T-helper 1 cell treated with Interleukin-12 subunit alpha and Interleukin-12 subunit beta and Interleukin-4 antibody, amounts not matched to agents 30 μg/mL and 1 μg/mL, for 36 hours (primary cell): ENCODE measurements around the gene CTNNA3.
"Not testable (repeated sequence)": the region's sequence is repeated elsewhere in the genome, so short reads cannot be mapped to it uniquely, and the experiment has no call there.

Experiments used
- H3K27ac Mint-ChIP-seq: one replicate; pipeline ENCODE4 v1.8.0; 2021; ENCODE audit warnings: mild to moderate bottlenecking, mixed read lengths
- H3K27me3 Mint-ChIP-seq: one replicate; pipeline ENCODE4 v1.8.0; 2021; ENCODE audit warnings: low read depth, mixed read lengths
- H3K36me3 Mint-ChIP-seq: one replicate; pipeline ENCODE4 v1.8.0; 2021; ENCODE audit warnings: low read depth, mixed read lengths
- H3K4me1 Mint-ChIP-seq: one replicate; pipeline ENCODE4 v1.8.0; 2021; ENCODE audit warnings: low read depth, mixed read lengths
- H3K4me3 Mint-ChIP-seq: one replicate; pipeline ENCODE4 v1.8.0; 2021; ENCODE audit warnings: mild to moderate bottlenecking, moderate library complexity, mixed read lengths
- H3K9me3 Mint-ChIP-seq: one replicate; pipeline ENCODE4 v1.8.0; 2021; ENCODE audit warnings: mixed read lengths

CTNNA3 gene

DNA sequence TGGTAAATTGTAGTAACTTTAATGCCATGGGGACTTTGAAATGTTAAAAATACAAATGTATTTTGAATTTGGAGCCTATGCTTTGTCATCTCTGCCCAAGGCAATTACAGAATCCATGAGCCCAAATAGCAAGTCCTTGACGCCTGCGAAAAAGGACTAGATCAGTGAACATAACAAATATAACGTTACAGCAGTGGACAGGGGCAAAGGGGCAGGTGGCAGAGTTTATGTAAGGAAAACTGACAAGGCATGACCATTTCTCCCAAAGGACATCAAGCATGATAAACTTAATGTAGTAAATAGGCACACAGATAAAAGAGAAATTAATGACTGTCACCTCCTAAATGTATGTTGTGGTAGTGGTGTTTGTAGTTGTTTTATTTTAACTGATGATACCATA lies 473.1 kb downstream of the CTNNA3 start:
- Mint-ChIP-seq H3K4me1 (no peaks in the 10 kb centered on the region), H3K9me3 (no peaks in the 10 kb centered on the region), H3K27me3 (no peaks in the 10 kb centered on the region), H3K36me3 (no peaks in the 10 kb centered on the region), H3K4me3 (no peak overlapping the region), H3K27ac (no peak overlapping the region)

- no peak overlapping the region for H3K4me3 Mint-ChIP-seq
- no peaks in the 10 kb centered on the region for H3K9me3 Mint-ChIP-seq
- H3K27me3 Mint-ChIP-seq, result no peaks in the 10 kb centered on the region
- H3K27ac Mint-ChIP-seq, result no peak overlapping the region
- H3K4me1 Mint-ChIP-seq, result no peaks in the 10 kb centered on the region
- no peaks in the 10 kb centered on the region for H3K36me3 Mint-ChIP-seq
These were observed 474.0 kb downstream of the CTNNA3 start for GRCh38 chr10:67221939-67222494.

DNA sequence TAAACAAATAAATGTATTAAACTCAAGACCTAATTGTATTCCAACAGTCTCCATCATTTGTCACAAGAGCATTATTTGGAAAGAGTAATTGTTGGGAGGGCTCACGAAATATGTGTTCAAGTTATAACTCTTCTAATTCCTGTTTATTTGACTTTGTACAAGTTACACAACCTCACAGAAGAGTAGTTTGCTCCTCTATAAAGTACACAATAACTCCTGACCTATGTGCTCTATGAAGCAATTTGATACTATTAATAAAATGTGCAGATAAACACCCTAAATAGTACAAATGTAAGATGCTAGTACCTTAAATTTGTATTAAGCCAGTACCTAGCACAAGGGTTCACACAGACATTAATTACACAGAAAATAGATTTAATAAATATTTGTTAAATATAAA lies 484.3 kb downstream of the CTNNA3 start:
- H3K27me3 Mint-ChIP-seq, result no peaks in the 10 kb centered on the region
- H3K27ac Mint-ChIP-seq, result no peak overlapping the region
- no peaks in the 10 kb centered on the region for H3K4me1 Mint-ChIP-seq
- H3K36me3 Mint-ChIP-seq, result no peaks in the 10 kb centered on the region
- no peak overlapping the region for H3K4me3 Mint-ChIP-seq
- no peaks in the 10 kb centered on the region for H3K9me3 Mint-ChIP-seq

DNA sequence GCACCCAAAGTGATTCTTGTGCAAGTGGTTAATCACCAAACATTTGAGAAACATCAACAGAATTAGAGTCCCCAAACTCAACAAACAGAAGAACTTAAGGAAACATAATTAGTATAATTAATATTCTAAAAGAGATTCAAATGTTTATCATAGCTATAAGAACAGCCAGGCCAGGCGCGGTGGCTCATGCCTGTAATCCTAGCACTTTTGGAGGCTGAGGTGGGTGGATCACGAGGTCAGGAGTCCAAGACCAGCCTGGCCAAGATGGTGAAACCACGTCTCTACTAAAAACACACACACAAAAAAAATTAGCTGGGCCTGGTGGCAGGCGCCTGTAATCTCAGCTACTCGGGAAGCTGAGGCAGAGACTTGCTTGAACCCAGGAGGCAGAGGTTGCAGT lies 488.1 kb downstream of the CTNNA3 start:
- H3K27me3 Mint-ChIP-seq, H3K36me3 Mint-ChIP-seq, H3K9me3 Mint-ChIP-seq, H3K4me3 Mint-ChIP-seq, H3K4me1 Mint-ChIP-seq, H3K27ac Mint-ChIP-seq: not testable (repeated sequence)

DNA sequence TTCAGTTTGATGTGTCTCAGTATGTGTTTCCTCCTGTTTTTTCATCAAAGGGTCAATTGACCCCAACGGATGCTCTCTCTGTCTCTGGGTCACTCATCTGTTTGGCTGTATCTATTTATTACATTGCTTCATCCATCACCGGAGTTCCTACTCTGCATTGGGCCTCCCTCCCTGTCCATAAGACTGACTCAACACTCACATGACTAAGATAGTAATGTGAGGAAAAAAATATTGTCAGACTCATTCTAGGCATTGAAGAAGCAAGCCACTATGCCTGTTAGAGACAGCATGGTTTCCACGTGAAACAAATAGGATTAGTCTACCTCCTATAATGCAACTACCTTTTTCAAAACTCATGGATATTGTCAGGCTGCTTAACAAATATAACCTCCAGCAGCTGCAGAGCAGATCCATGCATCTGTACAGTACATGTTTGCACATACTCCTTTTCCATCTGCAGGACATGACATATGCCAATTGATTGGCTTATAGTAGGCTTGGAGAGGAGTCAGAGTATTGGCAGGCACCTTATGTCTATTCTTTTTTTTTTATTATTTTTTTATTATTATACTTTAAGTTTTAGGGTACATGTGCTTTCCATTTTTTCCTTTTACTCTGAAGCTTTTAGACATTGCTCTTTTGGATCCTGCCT lies 495.0 kb downstream of the CTNNA3 start:
- Mint-ChIP-seq H3K27me3 (no peaks in the 10 kb centered on the region), H3K4me1 (no peaks in the 10 kb centered on the region), H3K27ac (no peak overlapping the region), H3K4me3 (no peak overlapping the region), H3K36me3 (no peaks in the 10 kb centered on the region), H3K9me3 (no peaks in the 10 kb centered on the region)

GRCh38 chr10:67175354-67175753 lies 520.6 kb downstream of the CTNNA3 start:
- Mint-ChIP-seq H3K27me3 (no peaks in the 10 kb centered on the region), H3K4me1 (no peaks in the 10 kb centered on the region), H3K27ac (no peak overlapping the region), H3K36me3 (no peaks in the 10 kb centered on the region), H3K4me3 (no peak overlapping the region), H3K9me3 (no peaks in the 10 kb centered on the region)

GRCh38 chr10:67173787-67174186 lies 522.2 kb downstream of the CTNNA3 start:
- Mint-ChIP-seq H3K27me3 (no peaks in the 10 kb centered on the region), H3K4me3 (no peak overlapping the region), H3K27ac (no peak overlapping the region), H3K9me3 (peaks cover 5% of the 10 kb centered on the region), H3K36me3 (no peaks in the 10 kb centered on the region), H3K4me1 (no peaks in the 10 kb centered on the region)

DNA sequence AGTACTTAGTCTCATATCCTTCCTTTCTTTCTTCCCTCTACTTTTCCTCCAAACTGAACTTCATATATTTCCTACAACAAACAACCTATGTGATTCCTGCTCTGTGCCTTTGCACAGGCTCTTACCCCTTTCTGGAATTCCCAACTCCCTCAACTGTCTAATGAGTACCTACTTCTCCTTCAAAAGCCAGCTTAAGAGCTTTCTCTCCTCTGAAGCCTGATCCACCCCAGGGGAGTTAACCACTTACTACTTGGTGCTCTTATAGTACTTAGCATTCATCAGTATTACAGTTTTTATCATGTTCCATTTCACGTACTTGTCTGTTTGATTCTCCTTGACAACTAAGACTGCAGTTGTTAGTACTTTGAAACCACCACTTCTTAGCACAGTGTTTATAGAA lies 524.0 kb downstream of the CTNNA3 start:
- H3K27ac Mint-ChIP-seq, result no peak overlapping the region
- H3K9me3 Mint-ChIP-seq, result peaks cover 12% of the 10 kb centered on the region
- H3K4me3 Mint-ChIP-seq, result no peak overlapping the region
- H3K36me3 Mint-ChIP-seq, result no peaks in the 10 kb centered on the region
- no peaks in the 10 kb centered on the region for H3K27me3 Mint-ChIP-seq
- no peaks in the 10 kb centered on the region for H3K4me1 Mint-ChIP-seq

- no peak overlapping the region for H3K4me3 Mint-ChIP-seq
- H3K27me3 Mint-ChIP-seq, result no peaks in the 10 kb centered on the region
- no peaks in the 10 kb centered on the region for H3K36me3 Mint-ChIP-seq
- H3K4me1 Mint-ChIP-seq, result no peaks in the 10 kb centered on the region
- H3K27ac Mint-ChIP-seq, result no peak overlapping the region
- H3K9me3 Mint-ChIP-seq, result peaks cover 6% of the 10 kb centered on the region
These were observed 539.8 kb downstream of the CTNNA3 start for GRCh38 chr10:67156239-67156638.

- Mint-ChIP-seq H3K27ac (no peak overlapping the region), H3K36me3 (no peaks in the 10 kb centered on the region), H3K4me3 (no peak overlapping the region), H3K9me3 (no peaks in the 10 kb centered on the region), H3K4me1 (no peaks in the 10 kb centered on the region), H3K27me3 (no peaks in the 10 kb centered on the region)
These were observed 544.5 kb downstream of the CTNNA3 start for GRCh38 chr10:67151471-67151870.

- H3K27me3 Mint-ChIP-seq, result no peaks in the 10 kb centered on the region
- no peaks in the 10 kb centered on the region for H3K4me1 Mint-ChIP-seq
- no peaks in the 10 kb centered on the region for H3K9me3 Mint-ChIP-seq
- H3K27ac Mint-ChIP-seq, result no peak overlapping the region
- H3K36me3 Mint-ChIP-seq, result no peaks in the 10 kb centered on the region
- H3K4me3 Mint-ChIP-seq, result no peak overlapping the region
These were observed 551.5 kb downstream of the CTNNA3 start for GRCh38 chr10:67144530-67144929.

DNA sequence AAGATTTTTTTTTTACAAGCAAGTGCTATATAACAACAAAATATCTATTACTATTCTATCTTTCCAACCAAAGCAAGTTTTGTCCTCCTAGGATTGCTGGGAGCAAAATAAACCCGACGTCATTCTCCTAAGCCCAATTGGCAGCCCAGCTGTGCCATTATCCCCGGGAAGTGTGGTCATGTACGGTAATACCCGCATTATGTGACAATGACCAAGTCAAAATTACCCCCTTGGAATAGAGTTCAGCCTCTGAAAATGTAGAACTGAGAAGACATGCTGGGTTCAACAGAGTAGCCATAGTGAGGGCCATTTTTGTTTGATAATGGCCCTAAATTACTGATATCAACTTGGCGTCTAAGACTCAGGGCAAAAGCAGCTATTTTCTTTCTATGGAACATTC lies 554.7 kb downstream of the CTNNA3 start:
- Mint-ChIP-seq H3K27ac (no peak overlapping the region), H3K27me3 (no peaks in the 10 kb centered on the region), H3K36me3 (no peaks in the 10 kb centered on the region), H3K9me3 (no peaks in the 10 kb centered on the region), H3K4me1 (no peaks in the 10 kb centered on the region), H3K4me3 (no peak overlapping the region)

- Mint-ChIP-seq H3K4me1 (no peaks in the 10 kb centered on the region), H3K36me3 (no peaks in the 10 kb centered on the region), H3K4me3 (no peak overlapping the region), H3K27ac (no peak overlapping the region), H3K9me3 (no peaks in the 10 kb centered on the region), H3K27me3 (no peaks in the 10 kb centered on the region)
These were observed 555.4 kb downstream of the CTNNA3 start for GRCh38 chr10:67140641-67141040.

DNA sequence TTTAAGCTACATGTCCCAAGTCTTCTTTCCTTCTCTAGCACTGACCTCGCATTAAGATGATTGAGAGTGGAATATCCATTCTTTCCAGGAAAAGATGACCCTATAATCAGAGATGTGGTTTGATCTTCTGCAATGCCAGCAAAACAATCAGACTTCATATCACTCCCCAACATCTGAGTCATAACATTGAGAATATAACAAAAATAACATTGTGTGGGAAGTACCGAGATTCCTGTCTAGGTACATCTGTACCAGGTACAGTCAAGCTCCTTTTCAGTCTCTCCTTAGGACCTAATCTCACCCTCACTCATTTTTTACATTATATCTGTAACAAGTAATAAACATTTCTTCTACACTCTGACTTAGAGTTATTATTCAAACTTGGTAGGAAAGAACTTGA lies 568.6 kb downstream of the CTNNA3 start:
- H3K9me3 Mint-ChIP-seq, result no peaks in the 10 kb centered on the region
- no peaks in the 10 kb centered on the region for H3K27me3 Mint-ChIP-seq
- H3K4me1 Mint-ChIP-seq, result no peaks in the 10 kb centered on the region
- no peak overlapping the region for H3K4me3 Mint-ChIP-seq
- no peaks in the 10 kb centered on the region for H3K36me3 Mint-ChIP-seq
- H3K27ac Mint-ChIP-seq, result no peak overlapping the region

- Mint-ChIP-seq H3K9me3 (no peaks in the 10 kb centered on the region), H3K4me3 (no peak overlapping the region), H3K27ac (no peak overlapping the region), H3K36me3 (no peaks in the 10 kb centered on the region), H3K4me1 (no peaks in the 10 kb centered on the region), H3K27me3 (no peaks in the 10 kb centered on the region)
These were observed 576.3 kb downstream of the CTNNA3 start for GRCh38 chr10:67119651-67120050.

- Mint-ChIP-seq H3K4me3 (no peak overlapping the region), H3K36me3 (no peaks in the 10 kb centered on the region), H3K27me3 (no peaks in the 10 kb centered on the region), H3K9me3 (no peaks in the 10 kb centered on the region), H3K4me1 (no peaks in the 10 kb centered on the region), H3K27ac (no peak overlapping the region)
These were observed 580.0 kb downstream of the CTNNA3 start for GRCh38 chr10:67115972-67116371.
